Neutrophil (primary cell): ENCODE results near the gene NIF3L1.
"Not testable (repeated sequence)": the region's sequence is repeated elsewhere in the genome, so short reads cannot be mapped to it uniquely, and the experiment has no call there.

Source experiments
- H3K27ac ChIP-seq: fragments of 200-600 bp; sonication (generic); 2 replicates; pipeline ENCODE4 v1.5.1; 2016; ENCODE audit warnings: mild to moderate bottlenecking, moderate library complexity
- H3K27me3 ChIP-seq: fragments of 200-600 bp; sonication (generic); 2 replicates; pipeline ENCODE4 v1.6.0; 2016; ENCODE audit warnings: mild to moderate bottlenecking
- H3K36me3 ChIP-seq: fragments of 200-600 bp; sonication (generic); 2 replicates; pipeline ENCODE4 v1.5.1; 2017
- H3K4me1 ChIP-seq, 2 experiments: fragments of 200-600 bp in 1 of 2; sonication (generic) in 1 of 2; 1 replicate in 1 of 2; 2 replicates in 1 of 2; pipeline versions ENCODE4 v1.5.1 to v1.6.1; 2013 to 2016; ENCODE audit warnings: low read depth in 1 of 2, low read length in 1 of 2, mild to moderate bottlenecking in 1 of 2, moderate library complexity in 1 of 2; ENCODE audit not compliant: control insufficient read depth in 1 of 2, insufficient read depth in 1 of 2
- H3K4me3 ChIP-seq, 2 experiments: fragments of 200-600 bp in 1 of 2; sonication (generic) in 1 of 2; 1 replicate in 1 of 2; 2 replicates in 1 of 2; pipeline ENCODE4 v1.5.1; 2013 to 2016; ENCODE audit warnings: low read depth in 1 of 2, low read length in 1 of 2, mild to moderate bottlenecking in 1 of 2, moderate library complexity in 1 of 2
- H3K9me3 ChIP-seq: fragments of 200-600 bp; sonication (generic); 2 replicates; pipeline ENCODE4 v1.5.1; 2016
- TF ChIP-seq, protein P1 (sequence below): fragments of 200-600 bp; sonication (generic); IDR thresholded peaks from 2 replicates; pipeline ENCODE4 v1.5.1; 2016; ENCODE audit warnings: antibody characterized with exemption

Gene NIF3L1

DNA sequence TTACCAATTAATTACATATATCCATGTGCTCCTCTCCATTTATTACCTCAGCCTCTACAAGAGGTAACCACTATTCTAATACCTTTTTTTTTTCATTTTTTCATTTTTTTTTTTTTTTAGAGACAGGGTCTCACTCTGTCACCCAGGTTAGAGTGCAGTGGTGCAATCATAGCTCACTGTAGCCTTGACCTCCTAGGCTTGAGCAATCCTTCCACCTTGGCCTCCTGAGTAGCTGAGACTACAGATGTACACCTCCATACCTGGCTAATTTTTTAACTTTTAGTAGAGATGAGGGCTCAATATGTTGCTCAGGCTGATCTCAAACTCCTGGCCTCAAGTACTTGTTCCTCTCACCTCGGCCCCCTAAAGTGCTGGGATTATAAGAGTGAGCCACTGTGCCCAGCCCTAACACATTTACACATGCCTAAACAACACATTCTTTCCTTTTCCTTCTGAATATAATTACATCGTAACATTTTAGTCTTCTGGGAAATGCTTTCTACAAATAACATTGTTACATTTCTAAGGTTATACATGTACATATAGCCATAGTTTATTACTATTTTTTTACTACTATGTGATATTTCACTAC, 10.8 kb upstream of the NIF3L1 start:
- no peaks in the 10 kb centered on the region for H3K27me3 ChIP-seq
- H3K4me1 ChIP-seq, result no peaks in the 10 kb centered on the region
- no peak overlapping the region for H3K27ac ChIP-seq
- H3K4me3 ChIP-seq, result no peak overlapping the region
- peaks cover 39% of the 10 kb centered on the region for H3K36me3 ChIP-seq
- TF ChIP-seq, protein P1, sequence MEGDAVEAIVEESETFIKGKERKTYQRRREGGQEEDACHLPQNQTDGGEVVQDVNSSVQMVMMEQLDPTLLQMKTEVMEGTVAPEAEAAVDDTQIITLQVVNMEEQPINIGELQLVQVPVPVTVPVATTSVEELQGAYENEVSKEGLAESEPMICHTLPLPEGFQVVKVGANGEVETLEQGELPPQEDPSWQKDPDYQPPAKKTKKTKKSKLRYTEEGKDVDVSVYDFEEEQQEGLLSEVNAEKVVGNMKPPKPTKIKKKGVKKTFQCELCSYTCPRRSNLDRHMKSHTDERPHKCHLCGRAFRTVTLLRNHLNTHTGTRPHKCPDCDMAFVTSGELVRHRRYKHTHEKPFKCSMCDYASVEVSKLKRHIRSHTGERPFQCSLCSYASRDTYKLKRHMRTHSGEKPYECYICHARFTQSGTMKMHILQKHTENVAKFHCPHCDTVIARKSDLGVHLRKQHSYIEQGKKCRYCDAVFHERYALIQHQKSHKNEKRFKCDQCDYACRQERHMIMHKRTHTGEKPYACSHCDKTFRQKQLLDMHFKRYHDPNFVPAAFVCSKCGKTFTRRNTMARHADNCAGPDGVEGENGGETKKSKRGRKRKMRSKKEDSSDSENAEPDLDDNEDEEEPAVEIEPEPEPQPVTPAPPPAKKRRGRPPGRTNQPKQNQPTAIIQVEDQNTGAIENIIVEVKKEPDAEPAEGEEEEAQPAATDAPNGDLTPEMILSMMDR, result no peak
- H3K9me3 ChIP-seq, result no peaks in the 10 kb centered on the region

DNA sequence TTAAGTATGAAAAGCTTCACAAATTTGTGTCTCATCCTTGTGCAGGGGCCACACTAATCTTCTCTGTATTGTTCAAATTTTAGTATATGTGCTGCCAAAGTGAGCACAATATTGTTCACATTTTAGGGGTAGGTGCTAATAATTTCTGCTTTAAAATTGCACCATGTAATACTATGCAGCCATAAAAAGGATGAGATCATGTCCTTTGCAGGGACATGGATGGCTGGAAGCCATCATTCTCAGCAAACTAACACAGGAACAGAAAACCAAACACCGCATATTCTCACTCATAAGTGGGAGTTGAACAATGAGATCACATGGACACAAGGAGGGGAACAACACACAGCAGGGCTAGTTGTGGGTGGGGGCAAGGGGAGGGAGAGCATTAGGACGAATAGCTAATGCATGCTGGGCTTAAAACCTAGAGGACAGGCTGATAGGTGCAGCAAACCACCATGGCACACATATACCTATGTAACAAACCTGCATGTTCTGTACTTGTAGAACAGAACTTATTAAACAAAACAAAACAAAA, 7.4 kb upstream of the NIF3L1 start:
- peaks cover 38% of the 10 kb centered on the region for H3K36me3 ChIP-seq
- H3K27me3 ChIP-seq, result not testable (repeated sequence)

DNA sequence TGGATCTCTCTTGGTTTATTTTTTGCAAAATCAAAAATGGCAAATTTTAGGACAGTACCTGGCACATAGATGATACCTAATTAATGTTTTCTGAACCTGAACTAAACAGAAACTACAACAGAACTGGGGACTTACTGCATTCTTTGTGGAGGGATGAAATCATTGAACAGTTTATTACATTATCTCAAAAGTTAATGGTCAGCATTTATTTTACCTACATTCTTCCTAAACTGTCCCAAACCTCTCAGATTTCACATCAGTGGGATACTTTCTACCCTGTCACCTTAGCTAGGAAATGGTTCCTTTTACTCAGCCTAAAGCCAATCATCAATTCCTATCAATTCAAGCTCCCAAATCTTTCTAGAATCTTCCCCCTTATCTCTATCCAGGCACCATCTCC, 10.3 kb downstream of the NIF3L1 start:
- H3K27me3 ChIP-seq, result no peaks in the 10 kb centered on the region
- H3K27ac ChIP-seq, result no peak overlapping the region
- no peak overlapping the region for H3K4me3 ChIP-seq
- TF ChIP-seq, protein P1, result no peak
- no peaks in the 10 kb centered on the region for H3K9me3 ChIP-seq
- H3K36me3 ChIP-seq, result peaks cover 46% of the 10 kb centered on the region
- no peaks in the 10 kb centered on the region for H3K4me1 ChIP-seq

More for the DNA sequence above, 7.4 kb upstream of the NIF3L1 start:
- not testable (repeated sequence) for H3K4me1 ChIP-seq, H3K9me3 ChIP-seq, H3K4me3 ChIP-seq, H3K27ac ChIP-seq

DNA sequence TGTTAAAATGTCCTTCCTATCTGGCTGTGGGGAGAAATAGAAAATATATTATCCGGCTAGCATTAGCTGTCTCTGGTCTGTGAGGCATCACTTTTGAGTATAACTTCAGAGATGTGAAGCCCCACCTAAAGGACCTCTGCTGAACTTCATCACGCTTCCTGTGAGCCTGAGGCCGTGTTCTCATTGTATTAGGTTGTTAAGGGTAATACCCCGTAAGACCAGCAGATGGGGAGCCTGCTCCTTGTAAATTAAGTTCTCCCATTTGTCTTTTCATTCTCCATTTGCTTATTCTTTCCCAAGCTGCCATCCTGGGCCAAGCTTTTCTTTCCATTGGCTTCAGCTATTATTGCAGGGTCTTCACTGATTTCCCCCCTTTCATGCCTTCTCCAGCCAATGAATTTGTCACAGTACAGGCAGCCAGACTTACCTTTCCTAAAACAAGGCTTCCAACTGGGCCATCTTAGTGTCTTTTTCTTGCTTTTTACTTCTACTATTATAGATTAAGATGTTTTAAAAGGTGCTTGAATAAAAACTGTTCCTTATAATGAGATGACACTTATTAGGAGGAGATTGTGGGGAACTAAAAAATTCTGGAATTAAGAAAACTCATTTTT, 12.4 kb downstream of the NIF3L1 start:
- TF ChIP-seq, protein P1, result peak; percentile 78
- Histone ChIP-seq H3K9me3 (no peaks in the 10 kb centered on the region), H3K4me1 (no peaks in the 10 kb centered on the region), H3K27me3 (no peaks in the 10 kb centered on the region), H3K4me3 (no peak overlapping the region), H3K27ac (no peak overlapping the region), H3K36me3 (peaks cover 32% of the 10 kb centered on the region)

DNA sequence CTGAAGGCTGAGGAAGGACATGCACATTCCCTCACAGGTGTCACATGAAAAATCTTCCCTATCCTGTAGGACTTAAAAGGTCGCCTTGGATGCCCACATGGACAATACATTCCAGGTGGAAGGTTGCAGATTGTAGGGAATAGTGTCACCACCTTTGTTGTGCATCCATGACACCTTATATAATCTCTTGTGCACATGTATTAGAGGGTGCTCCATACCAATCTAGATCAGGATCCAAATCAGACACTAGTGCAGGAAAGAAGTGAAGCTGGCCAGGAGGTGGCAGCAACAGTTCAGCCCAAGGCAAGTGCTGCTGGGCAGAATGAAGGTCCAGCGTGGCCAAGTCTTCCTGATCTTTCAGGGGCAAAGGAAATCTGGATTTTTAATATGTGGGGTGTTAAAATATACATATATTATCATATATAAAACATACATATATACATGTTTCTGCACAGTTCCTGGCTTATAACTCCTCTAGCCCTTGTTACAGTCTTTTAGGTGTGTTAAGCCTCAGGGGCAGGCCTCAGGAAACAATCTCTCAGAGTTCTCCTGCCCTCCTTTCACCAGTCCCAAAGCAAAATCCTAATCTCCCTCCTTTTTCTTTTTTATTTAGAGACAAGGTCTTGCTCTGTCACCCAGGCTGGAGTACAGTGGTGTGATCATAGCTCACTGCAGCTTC, 16.6 kb downstream of the NIF3L1 start:
- Histone ChIP-seq H3K27ac (no peak overlapping the region), H3K36me3 (peaks cover 14% of the 10 kb centered on the region), H3K27me3 (no peaks in the 10 kb centered on the region)

More for the DNA sequence above, 16.6 kb downstream of the NIF3L1 start:
- no peak overlapping the region for H3K4me3 ChIP-seq
- TF ChIP-seq, protein P1, result peak; percentile 60
- no peaks in the 10 kb centered on the region for H3K4me1 ChIP-seq
- no peaks in the 10 kb centered on the region for H3K9me3 ChIP-seq
